GM10847 (cell line): ENCODE data around the gene ENPP3.
"Not testable (repeated sequence)": the region's sequence is repeated elsewhere in the genome, so short reads cannot be mapped to it uniquely, and the experiment has no call there.

Experiments
- POLR2A ChIP-seq: IDR thresholded peaks from 2 replicates; pipeline ENCODE4 v1.6.1; 2011; ENCODE audit not compliant: insufficient read length; ENCODE audit errors: extremely low read depth

Gene ENPP3

GRCh38 chr6:131692589-131692988 lies 55.5 kb downstream of the ENPP3 start:
- no peak for TF ChIP-seq POLR2A

DNA sequence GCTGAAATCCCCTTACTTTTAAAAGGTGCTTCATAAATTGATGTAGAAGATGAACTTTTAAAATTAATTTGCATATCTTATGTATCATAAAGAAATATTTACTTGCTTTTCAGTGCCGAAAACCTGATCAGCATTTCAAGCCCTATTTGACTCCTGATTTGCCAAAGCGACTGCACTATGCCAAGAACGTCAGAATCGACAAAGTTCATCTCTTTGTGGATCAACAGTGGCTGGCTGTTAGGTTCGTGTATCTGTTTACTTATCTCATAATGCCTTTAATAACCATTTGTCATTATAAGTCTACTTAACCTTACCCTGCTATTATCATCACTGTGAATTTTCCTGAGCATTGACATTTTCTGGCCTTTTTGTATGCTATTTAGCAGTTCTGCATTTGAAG lies 56.3 kb downstream of the ENPP3 start:
- TF ChIP-seq POLR2A = no peak

DNA sequence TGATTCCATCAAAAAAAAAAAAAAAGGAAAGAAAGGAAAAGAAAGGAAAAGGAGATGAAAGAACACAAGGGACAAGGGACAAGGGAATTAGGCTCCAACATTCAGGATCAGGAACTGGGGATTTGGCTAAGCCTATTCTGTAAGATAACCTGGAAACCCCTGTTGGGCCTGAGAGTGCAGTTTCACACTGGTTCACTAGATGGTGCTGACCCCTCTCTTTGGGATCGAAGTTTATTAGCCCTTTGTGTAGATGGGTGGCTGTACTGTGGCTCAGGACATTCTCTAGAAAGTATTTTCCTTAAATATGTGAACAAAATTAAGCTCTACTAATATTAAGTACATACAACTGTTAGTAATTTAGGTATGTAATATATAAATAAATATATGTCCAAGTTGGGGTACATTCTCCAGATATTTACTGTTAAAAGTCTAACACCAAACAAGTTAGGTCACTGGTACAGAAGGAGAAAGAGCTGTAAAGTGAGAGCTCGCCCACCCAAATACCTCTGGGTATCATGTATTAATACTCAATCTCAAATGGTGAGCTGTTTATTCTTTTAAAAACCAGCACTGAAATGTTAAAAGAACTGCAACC lies 57.8 kb downstream of the ENPP3 start:
- TF ChIP-seq POLR2A = no peak

DNA sequence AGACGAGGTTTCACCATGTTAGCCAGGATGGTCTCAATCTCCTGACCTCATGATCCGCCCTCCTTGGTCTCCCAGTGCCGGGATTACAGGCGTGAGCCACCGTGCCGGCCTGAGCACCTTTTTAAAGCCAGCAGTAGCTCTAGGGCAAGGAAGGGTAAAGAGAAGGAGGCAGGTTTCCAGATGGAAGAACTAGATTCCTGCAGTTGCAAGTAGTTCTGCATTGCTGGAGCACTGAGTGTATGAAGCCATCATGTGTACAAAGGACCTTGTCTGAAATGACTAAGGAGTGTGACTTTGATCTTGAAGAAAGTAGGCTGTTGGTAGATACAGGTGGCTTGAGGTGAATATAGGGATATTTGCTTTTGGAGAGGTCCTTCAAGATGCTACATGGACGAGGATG lies 59.9 kb downstream of the ENPP3 start:
- no peak for TF ChIP-seq POLR2A

GRCh38 chr6:131710917-131711316 lies 73.8 kb downstream of the ENPP3 start, which contains the start of gene CTAGE9:
TSS of gene CTAGE9 (minus strand) at chr6:131711017. CDS start at chr6:131711017, 0 bp downstream.
- TF ChIP-seq POLR2A = not testable (repeated sequence)

GRCh38 chr6:131717836-131718542 lies 80.9 kb downstream of the ENPP3 start:
- TF ChIP-seq POLR2A = no peak

GRCh38 chr6:131721161-131721560 lies 84.1 kb downstream of the ENPP3 start:
- TF ChIP-seq POLR2A = no peak

DNA sequence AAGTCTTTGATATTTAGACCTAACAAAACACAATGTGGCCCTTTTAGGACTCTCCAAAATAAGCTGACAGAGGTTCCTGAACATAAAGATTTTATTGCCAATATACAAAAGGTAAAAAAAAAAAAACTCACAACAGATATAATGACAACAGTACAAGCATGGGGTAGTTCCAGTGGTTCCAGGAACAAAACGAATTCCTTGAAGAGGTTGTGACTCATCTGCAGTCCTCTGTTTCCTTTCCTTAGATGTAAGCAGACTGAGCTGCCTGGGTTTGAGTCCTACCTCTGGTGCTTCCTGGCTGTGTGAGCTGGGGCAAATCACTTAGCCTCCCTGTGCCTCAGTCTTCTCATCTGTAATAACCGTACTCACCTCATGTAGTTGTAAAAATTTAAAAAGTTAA lies 87.0 kb downstream of the ENPP3 start:
- TF ChIP-seq POLR2A = no peak

- TF ChIP-seq POLR2A = no peak
These were observed 90.4 kb downstream of the ENPP3 start for GRCh38 chr6:131727467-131727866.

GRCh38 chr6:131727868-131728267 lies 90.8 kb downstream of the ENPP3 start:
- TF ChIP-seq POLR2A = no peak

DNA sequence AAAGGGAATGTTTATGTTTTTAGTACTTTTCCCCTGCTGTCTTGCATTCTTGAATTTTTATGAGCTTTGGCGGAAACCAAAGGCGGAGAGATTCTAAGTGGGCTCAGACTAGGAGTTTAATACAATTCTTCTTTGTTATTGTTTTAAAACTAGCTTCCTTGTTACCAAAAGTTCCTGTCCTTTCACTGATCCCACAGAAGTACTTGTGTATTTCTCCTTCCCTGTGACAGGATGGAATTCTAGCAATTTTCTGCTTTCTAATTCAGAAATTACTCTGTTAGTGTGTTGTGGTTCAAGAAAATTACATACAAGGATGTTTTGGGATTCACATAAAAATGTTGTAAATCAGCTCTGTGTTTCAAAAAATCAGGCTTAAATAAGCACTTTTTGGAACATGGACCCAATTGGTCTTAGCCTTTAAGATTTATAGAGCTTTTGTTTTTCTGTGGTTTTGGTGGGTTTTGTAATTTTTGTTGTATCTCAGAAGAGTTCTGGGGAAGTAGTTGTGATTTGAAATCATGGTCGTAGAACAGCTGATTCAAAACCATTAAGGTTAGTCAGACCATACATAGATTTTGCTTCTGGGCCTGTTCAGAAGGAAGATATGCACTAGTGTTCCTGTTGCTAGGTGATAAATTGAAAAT lies 91.3 kb downstream of the ENPP3 start:
- no peak for TF ChIP-seq POLR2A

DNA sequence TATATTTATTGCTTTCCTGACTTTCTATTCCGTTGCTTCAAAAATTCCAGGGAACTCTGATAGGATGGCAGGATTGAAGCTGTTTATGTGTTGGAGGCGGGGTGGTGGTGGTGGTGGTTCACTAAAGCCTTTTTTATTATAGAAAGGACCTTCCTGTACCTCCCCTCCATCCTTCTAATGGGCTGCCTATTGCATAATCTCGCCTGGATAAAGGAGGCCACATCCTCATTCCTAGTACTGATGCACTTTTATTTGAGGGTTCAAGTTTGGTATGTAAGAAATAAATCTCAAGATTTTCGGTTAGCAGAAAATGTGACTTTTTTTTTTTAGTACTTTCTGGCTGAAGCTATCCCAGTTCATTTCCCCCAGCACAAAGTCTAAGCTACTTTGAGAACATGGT lies 92.4 kb downstream of the ENPP3 start:
- TF ChIP-seq POLR2A = no peak

DNA sequence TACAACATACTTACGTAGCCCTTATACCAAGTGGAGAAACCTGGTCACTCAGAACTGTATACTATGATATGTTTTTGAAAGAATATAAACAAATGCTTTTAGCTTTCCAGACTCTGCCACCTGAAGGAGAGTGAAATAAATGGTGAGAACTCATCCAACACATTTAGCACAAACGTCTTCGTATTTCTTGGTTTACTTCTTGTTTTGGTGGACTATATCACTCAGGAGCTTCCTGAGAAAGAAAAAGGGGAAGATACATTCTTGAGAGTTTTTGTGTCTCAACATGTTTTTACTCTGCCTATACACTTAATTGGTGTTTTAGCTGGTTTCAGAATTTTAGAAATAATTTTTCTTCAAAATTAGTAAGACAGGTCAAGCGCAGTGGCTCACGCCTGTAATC lies 93.2 kb downstream of the ENPP3 start:
- TF ChIP-seq POLR2A = no peak

DNA sequence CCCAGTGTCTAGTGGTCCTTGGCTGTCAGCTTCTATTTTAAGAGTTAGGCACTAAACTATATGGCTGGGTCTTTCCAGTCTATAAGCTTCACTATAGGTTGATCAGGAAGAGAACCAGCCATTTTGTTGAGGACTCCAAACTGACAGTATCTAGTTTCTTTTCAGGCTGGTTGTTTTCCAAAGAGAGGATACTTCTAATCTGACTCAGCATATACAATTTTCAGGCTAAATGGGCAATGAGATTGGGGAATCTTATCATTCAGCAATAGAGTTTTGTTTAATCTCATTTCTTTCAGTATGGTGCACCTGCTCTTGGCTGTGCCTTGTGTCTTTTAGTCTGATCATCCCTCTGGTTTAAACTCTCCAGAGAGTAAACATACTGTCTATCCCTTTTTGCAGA lies 94.1 kb downstream of the ENPP3 start:
- no peak for TF ChIP-seq POLR2A

GRCh38 chr6:131733376-131734016 lies 96.4 kb downstream of the ENPP3 start:
- TF ChIP-seq POLR2A = no peak
